ENCODE results near the gene THSD4.
"Not testable (repeated sequence)": the region's sequence is repeated elsewhere in the genome, so short reads cannot be mapped to it uniquely, and the experiment has no call there.

Gene THSD4

DNA sequence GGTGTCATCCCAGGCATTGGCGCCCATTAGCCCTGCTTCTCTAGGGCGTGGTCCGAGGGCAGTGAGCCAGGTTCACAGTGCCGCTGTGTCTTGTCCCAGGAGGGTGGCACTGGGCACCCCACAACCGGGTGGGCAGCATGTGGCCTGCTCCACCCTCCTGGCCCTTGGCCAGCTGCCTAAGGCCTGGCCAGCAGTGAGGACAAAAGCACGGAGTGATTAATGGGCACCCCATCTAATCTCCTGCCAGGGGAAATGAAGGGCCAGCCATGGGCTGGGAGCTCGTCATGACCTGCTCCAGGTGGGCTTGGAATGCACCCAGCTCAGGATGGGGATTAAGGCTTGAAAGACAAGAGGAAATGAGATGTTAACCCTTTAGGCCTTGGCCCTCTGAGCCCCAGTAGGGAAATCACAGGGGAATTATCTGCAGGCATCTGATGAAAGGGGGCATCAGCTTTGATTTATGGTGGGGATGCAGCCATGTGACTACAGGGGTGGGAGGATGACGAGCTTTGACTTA lies 5.2 kb downstream of the THSD4 start:
- no peak for DNase-seq (ENCODE audit: low read depth, low spot score)

DNA sequence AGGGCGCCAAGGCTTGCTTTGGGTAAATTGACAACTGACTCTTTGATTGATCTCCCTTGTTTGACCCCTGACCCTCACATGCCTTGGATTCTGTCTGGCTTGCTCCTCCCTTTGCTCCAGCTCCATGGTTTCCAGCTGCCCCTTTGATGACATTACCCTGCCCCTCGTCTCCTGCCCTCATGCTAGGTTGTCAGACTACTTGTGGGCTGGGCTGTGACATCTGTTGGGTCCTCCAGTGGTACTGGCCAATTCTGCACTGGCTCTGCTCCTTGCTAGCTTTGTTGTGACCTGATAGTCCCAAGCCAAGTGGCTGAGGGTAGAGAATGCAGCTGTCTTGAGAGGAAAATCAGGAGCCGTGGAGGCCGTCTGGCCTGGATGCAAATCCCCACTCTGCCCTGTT lies 6.2 kb downstream of the THSD4 start:
- no peak for DNase-seq (ENCODE audit: low read depth, low spot score)

DNA sequence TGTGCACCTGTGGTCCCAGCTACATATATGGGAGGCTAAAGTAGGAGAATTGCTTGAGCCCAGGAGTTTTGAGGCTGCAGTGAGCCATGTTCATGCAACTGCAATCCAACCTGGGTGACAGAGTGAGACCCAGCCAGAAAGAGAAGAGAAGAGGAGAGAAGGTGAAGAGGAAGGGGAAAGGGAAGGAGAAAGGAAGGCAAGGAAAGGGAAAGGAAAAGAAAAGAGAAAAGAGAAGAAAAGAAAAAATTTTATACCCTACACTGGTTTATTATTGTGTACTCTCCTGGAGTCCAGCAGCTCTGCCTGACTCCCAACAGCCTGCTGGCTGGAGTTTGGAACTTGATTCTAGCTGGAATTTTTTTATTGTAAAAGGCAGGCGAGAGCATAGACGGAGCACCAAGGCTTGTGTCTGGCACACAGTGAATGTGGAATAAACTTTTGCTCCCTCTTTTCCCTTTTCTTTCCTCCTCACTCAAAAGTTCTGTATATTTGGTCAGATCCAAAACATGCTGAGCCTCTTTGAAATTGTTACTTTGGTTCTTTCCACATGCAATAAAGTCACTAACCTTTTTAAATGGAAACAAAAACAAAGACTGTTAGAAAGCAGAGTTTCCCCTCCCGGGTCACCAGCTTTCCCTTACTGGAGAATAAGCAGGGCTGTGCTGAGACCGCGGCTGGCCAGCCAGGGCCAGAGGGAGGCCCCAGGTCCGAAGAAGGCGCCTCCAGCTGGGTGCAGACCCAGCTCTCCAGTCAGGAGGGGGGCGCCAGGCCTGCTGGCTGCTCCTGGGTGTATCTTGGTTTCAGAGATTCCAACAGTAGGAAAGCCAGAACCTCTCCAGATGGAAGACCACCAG lies 9.9 kb downstream of the THSD4 start:
- no peak for DNase-seq (ENCODE audit: low read depth, low spot score)

DNA sequence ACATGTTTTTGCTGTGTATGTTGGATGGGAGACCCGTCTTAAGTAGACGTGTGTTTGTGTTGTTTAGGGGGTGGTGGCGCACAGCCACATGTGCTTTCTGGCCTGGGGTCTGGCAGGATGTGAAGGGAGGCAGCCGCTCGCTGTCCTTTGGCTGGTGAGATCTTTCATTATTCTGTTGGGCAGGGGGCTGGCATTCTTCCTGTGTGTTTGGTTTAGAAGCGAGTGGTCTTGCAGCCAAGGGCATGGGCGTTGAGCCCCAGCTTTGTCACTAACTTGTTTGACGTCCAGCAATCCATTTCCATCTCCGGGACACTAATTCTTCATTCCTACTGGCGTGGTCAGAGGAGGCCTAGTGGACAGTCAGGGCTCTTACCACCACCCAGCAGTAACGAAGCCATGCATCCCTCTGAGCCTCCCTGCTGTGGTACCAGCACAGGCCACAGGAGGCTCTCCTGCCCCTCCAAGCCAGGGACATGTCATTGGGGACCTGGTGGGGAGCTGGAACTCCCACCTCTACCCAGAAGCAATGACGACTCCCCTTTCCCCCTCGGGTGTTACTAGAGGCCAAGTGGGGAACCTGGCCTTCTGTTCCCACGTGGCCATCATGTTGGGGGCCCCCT lies 10.7 kb downstream of the THSD4 start:
- no peak for DNase-seq (ENCODE audit: low read depth, low spot score)

DNA sequence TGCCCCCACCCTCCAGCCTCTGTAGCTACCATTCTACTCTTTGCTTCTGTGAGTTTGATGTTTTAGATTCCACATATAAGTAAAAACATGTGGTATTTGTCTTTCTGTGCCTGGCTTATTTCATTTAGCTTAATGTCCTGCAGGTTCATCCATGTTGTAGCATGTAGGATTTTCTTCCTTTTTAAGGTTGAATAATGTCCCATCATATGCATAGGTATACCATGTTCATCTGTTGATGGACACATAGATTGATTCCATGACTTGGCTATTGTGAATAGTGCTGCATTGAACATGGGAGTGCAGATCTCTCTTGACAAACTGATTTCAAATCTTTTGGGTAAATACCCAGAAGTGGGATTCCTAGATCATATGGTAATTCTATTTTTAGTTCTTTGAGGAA lies 11.8 kb downstream of the THSD4 start:
- DNase-seq (ENCODE audit: low read depth, low spot score), result no peak

DNA sequence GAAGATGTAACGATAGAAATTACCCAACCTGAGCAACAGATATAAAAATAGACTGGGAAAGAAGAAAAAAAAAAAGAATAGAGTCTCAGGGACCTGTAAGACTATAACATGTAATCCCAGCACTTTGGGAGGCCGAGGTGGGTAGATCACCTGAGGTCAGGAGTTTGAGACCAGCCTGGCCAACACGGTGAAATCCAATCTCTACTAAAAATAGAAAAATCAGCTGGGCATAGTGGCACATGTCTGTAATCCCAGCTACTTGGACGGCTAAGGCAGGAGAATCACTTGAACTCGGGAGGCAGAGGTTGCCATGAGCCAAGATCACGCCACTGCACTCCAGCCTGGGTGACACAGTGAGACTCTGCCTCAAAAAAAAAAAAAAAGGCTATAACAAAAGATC lies 12.9 kb downstream of the THSD4 start:
- not testable (repeated sequence) for DNase-seq (ENCODE audit: low read depth, low spot score)

DNA sequence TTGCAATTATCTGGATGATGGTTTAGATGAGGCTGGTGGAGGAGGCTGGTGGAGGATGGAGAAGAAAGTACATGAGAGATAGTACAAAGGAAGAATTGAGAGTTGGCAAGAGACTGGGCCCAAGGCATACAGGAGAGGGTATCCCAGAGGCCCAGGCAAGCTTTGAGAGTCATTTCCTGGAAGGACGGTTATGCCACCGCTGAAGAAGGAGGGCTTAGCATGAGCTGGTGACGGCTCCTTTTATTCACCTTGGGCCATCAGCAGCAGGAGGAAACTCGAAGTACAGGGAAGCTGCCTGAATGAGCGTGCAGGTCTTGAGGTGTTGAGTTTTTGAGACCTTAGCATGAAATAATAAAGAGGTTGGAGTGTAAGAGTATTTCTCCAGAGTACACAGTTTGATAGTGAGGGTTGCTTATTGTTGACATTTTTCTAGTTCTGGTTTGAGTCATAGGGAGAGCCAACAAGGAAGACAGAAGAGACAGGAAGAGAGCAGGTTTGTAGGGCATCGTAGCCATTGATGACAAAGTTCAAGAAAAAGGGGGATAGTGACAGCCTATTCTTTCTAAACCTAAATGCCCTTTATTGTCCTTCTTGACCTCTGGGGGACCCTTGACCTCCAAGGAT lies 13.8 kb downstream of the THSD4 start:
- DNase-seq (ENCODE audit: low read depth, low spot score), result no peak

DNA sequence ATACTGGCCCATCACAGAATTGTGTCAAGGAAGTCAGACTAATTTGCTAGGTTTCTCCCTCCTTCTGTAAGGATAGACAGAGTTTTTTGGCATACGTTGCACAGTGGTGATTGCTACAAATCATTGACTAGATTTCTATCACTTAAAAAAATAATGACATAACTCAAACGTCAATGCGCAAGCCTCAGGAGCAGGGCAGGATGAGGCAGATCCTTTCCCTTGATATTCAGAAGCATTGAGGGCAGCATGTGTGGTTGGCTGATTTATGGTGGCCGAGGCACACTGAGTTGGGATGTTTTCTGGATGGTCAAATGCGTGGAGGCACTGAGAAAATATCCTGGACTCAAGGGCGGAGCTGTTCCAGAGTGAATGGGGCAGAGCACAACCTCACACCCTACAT lies 14.4 kb downstream of the THSD4 start:
- DNase-seq (ENCODE audit: low read depth, low spot score), result no peak

DNA sequence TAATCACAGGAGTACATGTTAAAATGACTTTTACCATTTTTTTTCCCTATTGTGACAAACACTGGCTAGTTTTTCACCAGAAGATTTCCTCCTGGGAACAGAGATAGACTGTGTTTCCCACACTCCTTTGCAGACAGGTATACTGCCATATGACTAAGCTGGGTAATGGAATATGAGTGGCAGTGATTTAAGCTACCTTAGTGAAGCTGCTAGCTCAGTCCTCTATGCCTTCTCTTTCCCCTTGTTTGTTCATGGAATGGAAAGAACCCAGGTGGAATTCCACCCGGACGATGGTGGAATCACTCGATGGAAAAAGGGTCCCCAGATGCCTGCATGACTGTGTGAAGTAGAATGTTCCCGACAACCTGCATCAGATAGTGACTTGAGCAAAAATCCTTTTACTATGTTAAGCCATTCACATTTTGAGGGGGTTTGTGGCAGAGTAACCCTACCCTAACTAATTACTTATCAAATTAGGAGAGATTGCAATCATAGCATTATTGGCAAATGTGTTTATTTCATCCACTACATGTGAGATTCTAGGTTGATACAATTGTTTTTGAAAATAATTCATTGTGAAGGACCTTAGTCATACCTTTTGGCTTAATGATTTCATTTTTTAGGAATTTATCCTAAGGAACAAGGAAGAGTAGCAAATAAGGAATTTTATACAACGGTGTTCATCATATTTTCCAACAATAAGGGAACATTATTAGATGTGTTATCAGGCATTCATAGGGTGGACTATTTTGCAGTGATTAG lies 16.5 kb downstream of the THSD4 start:
- DNase-seq (ENCODE audit: low read depth, low spot score), result no peak

DNA sequence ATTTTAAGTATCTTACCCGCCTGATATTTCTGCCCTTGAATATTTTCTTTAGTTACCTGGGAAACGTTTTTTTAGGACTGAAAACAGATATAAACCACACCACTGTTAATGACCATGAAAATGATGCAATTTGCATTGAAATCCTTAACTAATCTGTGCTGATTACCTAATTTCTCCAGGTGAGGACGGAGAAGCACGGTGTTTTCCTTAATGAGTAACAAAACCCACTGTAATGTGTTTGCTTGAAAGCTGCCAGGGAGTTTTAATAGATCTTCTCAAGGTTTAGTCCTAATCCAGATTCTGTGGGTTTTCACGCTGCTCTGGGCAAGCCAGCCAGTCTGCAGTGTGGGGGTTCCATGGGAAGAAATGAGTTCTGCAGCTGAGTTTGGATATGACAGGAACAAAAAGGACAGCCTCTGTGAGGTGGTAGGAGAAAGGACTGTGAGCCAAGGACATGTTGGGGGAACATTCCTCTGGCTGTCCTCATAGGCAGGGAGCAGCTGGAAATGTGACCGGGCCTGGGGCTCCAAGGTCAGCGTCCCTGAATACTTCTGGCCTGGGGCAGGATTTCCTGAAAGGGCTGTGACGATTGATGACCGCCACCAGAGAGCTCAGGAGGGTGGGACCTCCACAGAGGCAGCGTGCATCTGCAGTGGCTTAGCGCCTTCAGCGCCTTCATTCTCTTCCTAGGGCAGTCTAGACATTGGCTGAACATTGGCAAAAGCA lies 18.6 kb downstream of the THSD4 start:
- DNase-seq (ENCODE audit: low read depth, low spot score), result no peak

DNA sequence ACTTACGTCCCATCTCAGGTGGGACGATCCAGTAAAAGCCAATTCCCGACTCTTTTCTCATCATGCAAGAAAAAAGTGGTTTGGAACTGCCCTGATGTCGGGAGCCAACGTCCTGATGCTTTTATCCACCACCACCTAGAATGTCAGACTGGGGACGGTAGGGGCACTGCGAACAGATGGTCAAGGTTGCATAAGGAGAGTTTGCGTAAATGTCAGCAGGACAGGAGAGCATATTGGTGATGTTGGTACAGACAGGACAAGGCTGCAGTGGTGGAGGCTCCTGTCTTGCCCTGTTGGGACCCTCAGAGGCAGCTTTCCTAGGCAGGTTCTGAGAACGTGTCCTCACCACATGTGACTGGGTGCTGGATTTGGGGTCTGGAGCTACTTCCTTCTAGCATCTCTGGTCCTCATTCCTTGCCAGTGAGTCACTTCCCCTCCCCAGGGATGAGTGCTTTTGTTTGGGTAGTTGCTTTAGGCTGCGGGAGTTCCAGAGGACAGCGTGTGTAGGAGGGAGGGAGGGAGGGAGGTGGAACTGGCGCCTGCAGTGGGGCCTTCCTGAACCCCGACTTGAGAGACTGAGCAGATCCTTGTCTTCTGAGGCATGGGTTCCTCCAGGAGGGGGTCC lies 21.0 kb downstream of the THSD4 start:
- no peak for DNase-seq (ENCODE audit: low read depth, low spot score)

DNA sequence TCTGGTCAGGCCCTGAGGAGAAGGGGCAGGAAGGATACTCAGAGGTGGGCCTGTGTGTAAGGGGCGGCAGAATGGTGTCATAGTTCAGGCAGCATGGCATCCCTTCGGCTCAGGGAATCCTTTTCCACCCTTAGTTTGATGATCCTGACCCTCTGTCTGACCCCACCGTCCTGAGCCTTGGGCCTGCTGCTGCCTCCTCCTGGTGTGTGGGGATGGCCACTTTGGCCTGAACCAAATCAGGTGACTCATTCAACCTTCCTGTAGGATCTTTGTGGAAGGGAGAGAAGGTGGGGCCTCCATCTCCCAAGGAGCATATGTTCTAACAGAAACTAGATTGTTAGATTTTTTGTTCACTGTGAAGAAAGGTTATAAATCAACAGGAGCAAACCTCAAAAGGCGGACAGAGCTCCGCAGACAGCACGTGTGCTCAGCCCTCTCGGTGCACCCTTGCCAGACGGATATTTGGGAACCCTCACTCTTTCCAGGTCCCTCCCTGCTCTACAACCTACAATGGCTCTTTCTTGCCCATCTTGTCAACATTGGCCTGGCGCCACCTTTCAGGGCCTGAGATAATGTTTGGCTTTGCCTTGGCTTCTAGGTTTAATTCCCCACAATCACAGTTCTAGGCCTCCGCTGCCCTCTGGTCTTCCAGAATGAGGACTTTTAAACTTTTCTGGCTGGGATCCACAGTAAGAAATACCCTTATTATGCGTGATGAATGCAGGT lies 21.7 kb downstream of the THSD4 start:
- no peak for DNase-seq (ENCODE audit: low read depth, low spot score)

DNA sequence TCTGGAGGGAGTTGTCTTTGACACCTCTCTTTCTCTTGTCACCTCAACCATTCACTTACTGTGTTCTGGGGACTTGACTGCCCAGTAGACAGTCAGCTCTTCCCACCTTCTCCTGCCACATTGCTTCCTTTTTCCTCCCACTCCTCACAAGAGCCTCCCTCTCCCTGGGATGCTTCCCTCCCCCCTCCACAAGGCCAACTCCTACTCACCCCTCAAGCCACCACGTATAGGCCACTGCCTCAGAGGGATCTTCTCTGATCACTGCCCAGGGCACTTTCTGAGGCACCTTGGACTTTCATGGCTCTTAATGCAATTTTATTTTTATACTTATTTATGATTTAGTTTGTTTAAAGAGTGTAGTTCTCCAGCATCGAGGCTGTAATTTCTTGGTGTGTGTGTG lies 23.2 kb downstream of the THSD4 start:
- DNase-seq (ENCODE audit: low read depth, low spot score), result no peak

DNA sequence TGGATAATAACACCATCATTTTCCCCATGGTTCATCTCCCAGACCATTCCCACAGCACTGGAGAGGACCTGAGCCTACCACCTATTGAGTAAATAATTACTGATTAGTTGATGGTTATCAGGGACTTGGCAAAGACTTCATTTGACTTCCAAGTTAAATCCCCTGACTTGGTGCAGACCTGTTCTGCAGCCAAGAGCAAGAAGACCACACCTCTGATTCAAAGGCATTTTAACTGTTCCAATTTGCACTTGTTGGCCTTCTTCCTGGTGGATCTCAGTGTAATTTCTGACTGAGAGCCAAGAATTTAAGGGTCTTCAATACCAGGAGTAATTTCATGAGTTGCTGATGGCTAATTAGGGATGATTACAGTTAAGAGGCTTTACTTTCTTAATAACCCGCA lies 24.0 kb downstream of the THSD4 start:
- DNase-seq (ENCODE audit: low read depth, low spot score), result no peak

DNA sequence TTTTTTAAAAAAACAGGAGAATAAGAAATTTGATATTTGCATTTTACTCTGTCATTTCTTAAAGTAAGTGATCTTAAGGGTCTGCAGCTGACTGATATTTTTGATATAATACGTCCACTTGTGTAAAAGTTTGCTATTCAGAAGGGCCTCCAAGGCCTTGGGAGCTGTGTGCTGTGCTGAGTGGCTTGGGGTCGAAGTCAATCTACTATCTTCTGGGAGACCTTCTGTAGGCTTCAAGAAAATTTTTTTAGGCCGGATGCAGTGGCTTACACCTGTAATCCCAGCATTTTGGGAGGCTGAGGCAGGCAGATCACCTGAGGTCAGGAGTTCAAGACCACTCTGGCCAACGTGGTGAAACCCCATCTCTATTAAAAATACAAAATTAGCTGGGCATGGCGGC lies 26.3 kb downstream of the THSD4 start:
- DNase-seq (ENCODE audit: low read depth, low spot score), result no peak

DNA sequence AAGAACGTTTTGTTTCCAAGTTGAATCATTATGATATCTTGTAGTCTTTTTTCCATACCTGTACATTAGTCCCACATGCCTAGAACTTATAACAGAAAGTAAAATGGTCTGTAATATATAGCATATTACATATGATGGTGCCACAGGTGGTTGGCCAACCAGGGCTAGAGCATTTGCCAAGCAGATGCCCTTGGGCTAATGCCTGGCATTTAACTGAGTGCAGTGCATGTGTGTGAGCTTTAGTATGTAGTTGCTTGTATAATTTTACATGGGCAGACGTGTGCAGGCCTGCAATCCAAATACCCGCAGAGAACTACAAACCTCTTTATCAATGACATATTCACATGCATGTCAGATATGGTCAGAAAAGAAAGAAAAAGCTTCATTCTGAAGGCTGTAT lies 27.5 kb downstream of the THSD4 start:
- DNase-seq (ENCODE audit: low read depth, low spot score), result no peak

DNA sequence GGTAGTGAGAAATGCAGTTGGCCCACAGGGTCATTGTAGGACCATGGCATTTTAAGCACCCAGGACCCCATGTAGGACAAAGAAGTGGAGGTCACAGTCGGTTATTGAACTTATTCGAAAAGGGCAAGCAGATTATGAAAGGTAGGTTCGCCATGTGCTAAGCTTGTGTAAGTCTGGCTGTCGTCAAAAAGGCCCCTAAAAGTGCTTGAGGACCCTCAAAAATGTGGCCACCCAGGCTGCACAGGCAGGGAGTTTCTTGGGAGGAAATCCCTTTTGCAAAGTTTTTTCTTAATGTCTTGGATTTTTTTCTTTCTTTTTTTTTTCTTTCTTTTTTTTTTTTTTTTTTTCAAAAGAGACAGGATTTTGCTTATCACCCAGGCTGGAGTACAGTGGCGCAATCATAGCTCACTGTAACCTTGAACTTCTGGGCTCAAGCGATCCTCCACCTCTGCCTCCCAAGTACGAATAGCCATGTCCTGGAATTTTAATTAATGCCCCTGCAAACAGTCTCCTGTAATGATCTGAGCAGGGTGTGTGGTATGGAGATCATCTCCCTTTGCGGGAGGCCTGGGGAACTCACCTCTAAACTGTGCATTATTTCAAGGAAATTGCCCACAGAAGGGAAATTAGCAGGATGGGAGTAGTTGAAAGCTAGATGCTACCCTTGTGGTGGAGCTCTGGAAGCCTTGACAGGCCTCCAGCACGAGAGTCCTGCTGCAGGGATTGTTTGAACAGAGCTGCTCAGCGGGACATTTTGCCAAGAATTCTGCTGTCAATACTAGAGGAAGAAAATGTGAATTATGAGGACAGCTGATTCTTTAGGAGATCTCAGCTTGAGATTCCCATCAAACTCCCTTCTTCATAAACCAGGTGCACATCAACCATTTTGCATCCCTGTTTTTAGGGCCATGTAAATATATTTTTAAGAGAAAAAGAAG lies 28.4 kb downstream of the THSD4 start:
- DNase-seq (ENCODE audit: low read depth, low spot score), result no peak

DNA sequence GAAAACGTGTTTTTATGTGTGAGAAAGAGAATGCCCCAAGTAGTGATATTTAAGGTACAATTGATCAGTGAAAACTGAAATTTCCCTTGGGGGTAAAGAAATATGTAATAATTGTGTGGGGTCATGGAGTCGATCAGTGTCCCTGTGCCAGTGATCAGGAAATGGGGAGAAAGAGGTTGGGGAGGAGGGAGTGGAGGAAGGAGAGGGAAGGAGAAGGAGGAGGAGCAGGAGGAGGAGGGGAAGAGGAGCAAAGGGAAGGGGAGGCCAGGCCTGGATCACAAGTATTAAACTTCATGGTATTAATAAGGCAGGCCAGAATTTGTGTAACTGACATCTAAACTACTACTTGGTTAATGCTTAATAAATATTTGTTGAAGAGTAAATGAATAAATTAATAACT lies 30.4 kb downstream of the THSD4 start:
- DNase-seq (ENCODE audit: low read depth, low spot score), result no peak

DNA sequence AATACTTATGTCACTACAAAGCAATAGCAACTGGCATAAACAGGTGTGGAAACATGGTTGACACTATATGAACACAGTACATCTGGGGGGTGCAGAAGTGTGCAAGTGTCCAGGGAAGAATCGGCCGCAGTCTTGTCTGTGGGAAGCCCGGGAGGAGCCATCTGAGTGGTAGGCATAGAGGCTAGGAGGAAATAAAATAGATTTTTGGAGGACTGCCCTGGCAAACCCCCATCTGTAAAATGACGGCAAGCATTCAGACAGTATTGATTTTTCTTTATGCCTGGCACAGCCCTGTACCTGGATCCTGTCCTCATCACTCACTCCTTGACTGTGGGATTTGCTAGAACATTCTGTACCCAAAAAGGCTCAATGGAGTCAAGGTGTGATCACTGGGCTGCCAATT lies 31.3 kb downstream of the THSD4 start:
- DNase-seq (ENCODE audit: low read depth, low spot score), result no peak
